ENCODE measurements around the gene ZBTB42.
"Not testable (repeated sequence)": the region's sequence is repeated elsewhere in the genome, so short reads cannot be mapped to it uniquely, and the experiment has no call there.

ZBTB42 gene

GRCh38 chr14:104810316-104810715 is 9.4 kb downstream of the ZBTB42 start:
- no peak for DNase-seq (ENCODE audit: low spot score)

GRCh38 chr14:104813286-104813685 is 12.4 kb downstream of the ZBTB42 start:
- DNase-seq (ENCODE audit: low spot score), result no peak

GRCh38 chr14:104814701-104815100 is 13.8 kb downstream of the ZBTB42 start:
- DNase-seq (ENCODE audit: low spot score), result not testable (repeated sequence)

GRCh38 chr14:104816616-104816884 is 15.6 kb downstream of the ZBTB42 start:
- DNase-seq (ENCODE audit: low spot score), result no peak

- no peak for DNase-seq (ENCODE audit: low spot score)
These were observed 17.2 kb downstream of the ZBTB42 start for GRCh38 chr14:104817930-104818713.

GRCh38 chr14:104818714-104819161 is 17.8 kb downstream of the ZBTB42 start:
- no peak for DNase-seq (ENCODE audit: low spot score)

- DNase-seq (ENCODE audit: low spot score), result no peak
These were observed 18.5 kb downstream of the ZBTB42 start for GRCh38 chr14:104819361-104819781.

- no peak for DNase-seq (ENCODE audit: low spot score)
These were observed 19.8 kb downstream of the ZBTB42 start for GRCh38 chr14:104820669-104821228.

GRCh38 chr14:104821229-104821945 is 20.5 kb downstream of the ZBTB42 start:
- no peak for DNase-seq (ENCODE audit: low spot score)

- no peak for DNase-seq (ENCODE audit: low spot score)
These were observed 21.2 kb downstream of the ZBTB42 start for GRCh38 chr14:104821971-104822608.

- no peak for DNase-seq (ENCODE audit: low spot score)
These were observed 22.1 kb downstream of the ZBTB42 start for GRCh38 chr14:104822821-104823615.

- DNase-seq (ENCODE audit: low spot score), result no peak
These were observed 23.6 kb downstream of the ZBTB42 start for GRCh38 chr14:104824353-104824997.

GRCh38 chr14:104826189-104826860 is 25.4 kb downstream of the ZBTB42 start:
- peak; percentile 93 for DNase-seq (ENCODE audit: low spot score)

- DNase-seq (ENCODE audit: low spot score), result no peak
These were observed 25.9 kb downstream of the ZBTB42 start for GRCh38 chr14:104826861-104827176.

- DNase-seq (ENCODE audit: low spot score), result peak; percentile 45
These were observed 26.5 kb downstream of the ZBTB42 start for GRCh38 chr14:104827177-104828055.

- no peak for DNase-seq (ENCODE audit: low spot score)
These were observed 29.9 kb downstream of the ZBTB42 start for GRCh38 chr14:104830781-104831180.

- not testable (repeated sequence) for DNase-seq (ENCODE audit: low spot score)
These were observed 35.5 kb downstream of the ZBTB42 start for GRCh38 chr14:104836171-104836935.

GRCh38 chr14:104841730-104842129 is 40.8 kb downstream of the ZBTB42 start:
- DNase-seq (ENCODE audit: low spot score), result no peak

GRCh38 chr14:104843006-104843405 is 42.1 kb downstream of the ZBTB42 start:
- DNase-seq (ENCODE audit: low spot score), result no peak
